Tongue (tissue), 2 donors: ENCODE measurements around the gene UBE2K. TPM values are rescaled to one million over a fixed set of nuclear protein-coding genes. Genes with fewer than 3 reads are reported as not detected.
A peak's percentile ranks its signal among the peaks of the same experiment; 100 is the strongest.
"Not testable (repeated sequence)": the region's sequence is repeated elsewhere in the genome, so short reads cannot be mapped to it uniquely, and the experiment has no call there.

Experiments
- DNase-seq: peaks from one replicate; pipeline ENCODE4 v3.0.0-alpha.2; 2015
- total RNA-seq: library from RNA; depleted of rRNA; stranded (reverse); fragments of >200 nt; gene quantifications from one replicate; pipeline ENCODE4 v1.2.3, GENCODE V29; 2014

The UBE2K gene
- total RNA-seq, 1 donor from 2014 or later, result 29.7 TPM

DNA sequence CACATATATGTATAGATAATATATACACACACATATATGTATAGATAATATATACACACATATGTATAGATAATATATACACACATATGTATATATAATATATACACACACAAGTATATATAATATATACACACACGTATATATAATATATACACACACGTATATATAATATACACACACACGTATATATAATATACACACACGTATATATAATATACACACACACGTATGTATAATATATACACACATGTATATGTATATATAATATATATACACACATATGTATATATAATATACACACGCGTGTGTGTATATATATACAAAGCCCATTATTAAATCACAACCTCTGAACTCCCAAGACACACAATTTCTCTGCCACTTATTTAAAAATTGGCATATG is 8.0 kb upstream of the UBE2K start:
- no peak for DNase-seq

DNA sequence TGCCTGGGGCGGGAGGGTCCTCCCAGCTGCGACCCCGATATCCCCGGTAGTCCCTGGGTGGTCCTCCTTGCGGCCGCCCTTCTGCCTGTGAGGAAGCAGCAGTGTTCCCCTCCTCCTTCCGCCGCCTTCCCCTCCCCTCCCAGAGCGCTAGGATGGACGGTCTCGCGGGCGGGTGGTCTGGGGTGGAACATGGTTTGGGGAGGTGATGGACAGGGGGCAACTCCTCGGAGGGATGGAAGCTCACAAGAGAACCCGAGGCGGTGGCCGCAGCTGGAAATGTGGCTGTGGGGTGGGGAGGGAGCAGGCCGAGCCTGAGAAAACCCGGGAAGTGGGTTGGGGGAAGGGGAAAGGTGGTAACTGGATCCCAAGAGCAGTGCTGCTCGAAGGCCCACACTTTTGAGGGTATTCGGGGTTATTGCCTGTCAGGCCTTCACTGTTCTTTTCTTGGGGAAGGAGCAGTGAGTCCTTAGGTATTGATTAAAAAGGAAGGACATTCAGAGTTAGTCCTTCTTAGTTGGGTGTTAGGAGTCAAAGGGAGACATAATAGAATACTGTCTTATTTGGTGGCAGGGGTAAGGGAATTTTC is 581 bp downstream of the UBE2K start:
- DNase-seq, result peak; percentile 71

DNA sequence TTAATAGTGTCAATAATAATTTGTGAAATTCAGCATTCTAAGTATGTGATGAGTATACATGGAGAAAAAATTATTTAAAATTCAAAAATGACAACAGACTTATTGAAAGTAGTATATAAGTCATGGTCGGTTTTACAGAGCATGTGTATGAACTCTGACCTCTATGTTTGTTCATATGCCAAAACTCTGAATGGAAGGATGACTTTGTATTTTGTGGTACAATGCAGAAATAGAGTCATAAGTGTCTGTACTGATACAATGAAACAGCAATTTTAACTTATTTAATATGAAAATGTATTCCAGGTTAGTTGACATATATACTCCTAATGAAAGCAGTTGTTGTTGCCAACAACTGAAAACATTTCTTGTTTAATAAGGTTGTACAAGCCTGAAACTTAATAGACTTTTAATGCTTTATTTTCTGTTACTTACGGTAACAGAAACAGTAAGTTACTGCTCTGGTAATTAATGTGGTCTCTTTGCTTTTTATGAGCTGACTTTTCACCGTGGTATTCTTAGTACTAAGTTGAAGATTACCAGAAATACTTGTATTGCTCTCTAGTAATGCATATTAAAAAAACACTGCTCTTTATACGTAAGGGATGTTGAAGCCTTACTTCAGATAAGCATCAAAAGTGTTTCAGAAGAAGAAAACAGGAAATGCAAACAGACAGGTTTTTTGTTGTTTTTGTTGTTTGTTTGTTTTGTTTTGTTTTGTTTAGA is 1.9 kb downstream of the UBE2K start:
- DNase-seq, result peak; percentile 33

DNA sequence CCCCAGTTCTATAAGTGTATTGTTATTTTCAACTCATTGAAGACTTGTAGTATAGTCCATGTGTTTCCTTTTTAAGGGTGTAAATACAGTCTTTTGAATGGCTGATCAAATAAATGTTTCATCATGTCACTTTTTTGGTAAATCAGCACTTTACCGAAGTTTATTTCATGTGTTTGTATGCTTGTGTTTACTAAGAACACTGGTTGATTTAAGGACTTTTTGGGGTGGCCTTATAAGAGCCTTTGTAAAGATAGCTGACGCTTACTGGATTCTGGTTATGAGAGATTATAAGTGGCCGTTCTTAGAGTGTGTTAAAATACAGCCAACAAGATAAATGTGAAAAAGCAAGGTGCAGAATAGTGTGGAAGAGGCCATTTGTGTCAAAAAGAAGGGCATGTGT is 2.6 kb downstream of the UBE2K start:
- DNase-seq, result no peak

DNA sequence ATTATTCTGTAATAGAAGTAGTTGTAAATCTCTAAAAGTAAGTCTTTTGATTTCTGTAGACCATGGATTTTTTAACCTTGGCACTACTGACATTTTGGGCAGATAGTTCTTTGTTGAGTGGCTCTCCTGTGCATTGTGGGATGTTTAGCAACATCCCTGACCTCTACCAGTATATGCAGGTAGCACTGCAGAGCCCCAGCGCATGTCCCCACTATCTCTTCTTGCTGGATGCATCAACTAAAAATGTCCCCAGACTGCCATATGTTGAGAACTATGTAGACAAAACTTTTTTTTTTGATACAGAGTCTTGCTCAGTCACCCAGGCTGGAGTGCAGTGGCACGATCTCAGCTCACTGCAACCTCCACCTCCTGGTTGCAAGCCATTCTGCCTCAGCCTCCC is 4.8 kb downstream of the UBE2K start:
- no peak for DNase-seq

DNA sequence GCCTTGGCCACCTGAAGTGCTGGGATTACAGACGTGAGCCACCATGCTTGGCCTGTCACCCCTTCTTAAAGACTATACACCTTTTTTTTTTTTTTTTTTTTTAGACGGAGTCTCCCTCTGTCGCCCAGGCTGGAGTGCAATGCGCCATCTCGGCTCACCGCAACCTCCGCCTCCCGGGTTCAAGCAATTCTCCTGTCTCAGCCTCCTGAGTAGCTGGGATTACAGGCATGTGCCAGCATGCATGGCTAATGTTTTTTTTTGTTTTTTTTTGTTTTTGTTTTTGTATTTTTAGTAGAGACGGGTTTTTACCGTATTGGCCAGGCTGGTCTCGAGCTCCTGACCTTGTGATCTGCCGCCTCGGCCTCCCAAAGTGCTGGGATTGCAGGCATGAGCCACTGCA is 6.9 kb downstream of the UBE2K start:
- DNase-seq, result not testable (repeated sequence)

DNA sequence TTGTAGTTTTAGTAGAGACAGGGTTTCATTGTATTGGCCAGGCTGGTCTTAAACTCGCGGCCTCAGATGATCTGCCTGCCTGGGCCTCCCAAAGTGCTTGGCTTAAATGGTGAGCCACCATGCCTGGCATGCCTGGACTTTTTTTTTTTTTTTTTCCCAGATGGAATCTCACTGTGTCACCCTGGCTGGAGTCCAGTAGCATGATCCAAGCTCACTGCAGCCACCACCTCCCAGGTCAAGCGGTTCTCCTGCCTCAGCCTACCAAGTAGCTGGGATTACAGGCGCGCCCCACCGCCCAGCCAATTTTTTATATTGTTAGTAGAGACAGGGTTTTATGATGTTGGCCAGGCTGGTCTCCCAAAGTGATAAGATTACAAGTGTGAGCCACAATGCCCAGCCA is 8.4 kb downstream of the UBE2K start:
- DNase-seq, result no peak

DNA sequence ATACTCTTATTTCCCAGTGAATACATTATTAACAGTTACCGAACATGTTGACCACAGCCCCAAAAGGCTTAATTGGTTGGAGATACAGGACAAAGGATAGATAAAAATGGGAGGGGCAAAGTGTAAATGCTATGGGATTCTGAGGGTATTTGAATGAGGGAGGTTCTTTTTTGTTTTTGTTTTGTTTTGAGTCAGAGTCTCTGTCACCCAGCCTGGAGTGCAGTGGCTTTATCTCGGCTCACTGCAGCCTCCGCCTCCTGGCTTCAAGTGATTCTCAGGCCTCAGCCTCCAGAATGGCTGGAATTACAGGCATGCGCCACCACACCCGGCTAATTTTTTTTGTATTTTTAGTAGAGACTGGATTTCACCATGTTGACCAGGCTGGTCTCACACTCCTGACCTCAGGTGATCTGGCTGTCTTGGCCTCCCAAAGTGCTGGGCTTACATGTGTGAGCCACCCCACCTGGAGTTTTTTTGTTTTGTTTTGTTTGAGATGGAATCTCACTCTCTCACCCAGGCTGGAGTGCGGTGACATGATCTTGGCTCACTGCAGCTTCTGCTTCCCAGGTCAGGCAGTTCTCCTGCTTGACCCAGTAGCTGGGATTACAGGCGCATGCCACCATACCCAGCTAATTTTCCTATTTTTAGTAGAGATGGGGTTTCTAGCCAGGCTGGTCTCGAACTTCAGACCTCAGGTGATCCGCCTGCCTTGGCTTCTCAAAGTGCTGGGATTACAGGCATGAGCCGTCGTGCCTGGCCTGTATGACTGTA is 9.0 kb downstream of the UBE2K start:
- no peak for DNase-seq

DNA sequence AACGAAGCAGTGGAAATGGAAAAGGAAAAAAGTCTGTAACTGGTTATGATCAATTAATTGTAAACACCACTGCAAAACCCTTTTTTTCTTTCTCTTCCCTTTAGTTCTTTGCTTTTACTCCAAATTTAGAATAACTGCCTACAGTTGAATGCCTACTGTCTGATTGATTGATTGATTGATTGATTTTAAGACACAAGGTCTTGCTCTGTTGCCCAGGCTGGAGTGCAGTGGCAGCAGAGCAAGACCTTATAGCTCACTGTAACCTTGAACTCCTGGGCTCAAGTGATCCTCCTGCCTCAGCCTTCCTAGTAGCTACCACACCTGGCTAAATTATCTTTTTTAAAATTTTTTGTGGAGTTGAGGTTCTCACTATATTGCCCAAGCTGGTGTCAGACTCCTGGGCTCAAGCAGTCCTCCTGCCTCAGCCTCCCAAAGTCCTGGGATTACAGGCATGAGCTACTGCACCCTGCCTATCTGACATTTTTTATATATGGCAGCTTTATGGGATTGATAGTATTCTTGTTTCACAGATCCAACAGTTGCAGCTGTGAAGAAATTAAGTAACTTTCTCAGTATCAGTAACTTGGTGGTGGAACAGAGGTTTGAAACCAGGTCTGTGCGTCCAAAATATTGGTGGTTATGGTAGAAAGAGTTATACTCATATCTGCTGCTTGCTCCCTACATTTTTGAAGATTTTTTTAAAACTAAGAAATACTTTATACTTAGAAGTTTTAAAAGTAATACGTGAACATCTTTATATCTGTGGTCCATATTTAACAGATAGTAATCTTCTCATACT is 12.4 kb downstream of the UBE2K start:
- no peak for DNase-seq

DNA sequence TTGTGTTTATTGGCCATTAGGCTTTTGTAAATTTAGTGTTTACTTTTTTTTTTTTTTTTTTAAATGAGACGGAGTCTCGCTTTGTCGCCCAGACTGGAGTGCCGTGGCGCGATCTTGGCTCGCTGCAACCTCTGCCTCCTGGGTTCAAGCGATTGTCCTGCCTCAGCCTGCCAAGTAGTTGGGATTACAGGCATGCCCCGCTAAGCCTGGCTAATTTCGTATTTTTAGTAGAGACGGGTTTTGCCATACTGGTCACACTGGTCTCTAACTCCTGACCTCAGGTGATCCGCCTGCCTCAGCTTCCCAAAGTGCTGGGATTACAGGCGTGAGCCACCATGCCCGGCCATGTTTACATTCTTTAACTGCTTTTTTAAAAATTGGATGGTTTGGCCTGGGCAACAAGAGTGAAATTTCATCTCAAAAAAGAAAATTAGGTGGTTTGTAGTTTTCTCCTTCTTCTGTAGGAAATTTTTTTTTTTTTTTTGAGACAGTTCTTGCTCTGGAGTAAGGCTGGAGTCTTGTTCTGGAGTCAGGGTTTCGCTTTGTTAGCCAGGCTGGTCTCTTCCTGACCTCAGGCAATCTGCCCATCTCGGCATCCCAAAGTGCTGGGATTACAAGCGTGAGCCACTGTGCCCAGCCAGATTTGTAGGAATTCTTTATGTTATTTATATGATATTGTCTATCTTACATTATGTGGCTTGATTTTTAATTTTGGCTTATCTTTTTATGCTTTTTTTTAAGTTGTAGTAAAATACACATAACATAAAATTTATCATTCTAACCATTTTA is 15.1 kb downstream of the UBE2K start:
- no peak for DNase-seq

DNA sequence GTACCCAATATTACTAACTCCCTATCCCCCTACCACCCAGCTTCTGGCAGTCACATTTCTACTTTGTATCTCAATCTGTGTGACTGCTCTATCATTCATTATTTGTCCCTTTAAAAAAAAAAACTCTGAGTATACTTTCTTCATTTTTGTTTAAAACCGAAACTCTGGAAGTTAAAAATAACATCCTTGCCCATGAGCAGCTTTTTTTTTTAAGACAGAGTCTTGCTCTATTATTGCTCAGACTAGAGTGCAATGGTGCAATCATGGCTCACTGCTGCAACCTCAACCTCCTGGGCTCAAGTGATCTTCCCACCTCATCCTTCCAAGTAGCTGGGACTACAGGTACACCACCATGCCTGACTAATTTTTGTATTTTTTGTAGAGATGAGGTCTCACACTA is 15.8 kb downstream of the UBE2K start:
- no peak for DNase-seq

DNA sequence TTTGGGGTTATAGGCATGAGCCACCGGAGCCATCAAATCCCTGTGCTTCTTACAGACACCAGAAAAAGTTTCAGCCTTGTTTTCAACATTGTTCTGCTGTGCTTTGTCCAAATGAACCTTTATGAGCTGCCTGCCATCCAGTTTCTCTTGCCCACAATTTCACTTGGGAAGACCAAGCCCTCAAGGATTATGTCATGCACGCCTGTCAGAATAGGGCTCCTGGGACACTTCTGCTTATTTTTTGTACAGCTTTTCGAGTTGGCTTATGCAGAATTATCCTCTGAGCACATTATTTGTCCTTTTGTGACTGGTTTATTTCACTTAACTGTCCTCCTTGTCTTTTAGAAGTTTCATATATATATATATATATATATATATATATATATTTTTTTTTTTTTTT is 16.2 kb downstream of the UBE2K start:
- DNase-seq, result no peak

DNA sequence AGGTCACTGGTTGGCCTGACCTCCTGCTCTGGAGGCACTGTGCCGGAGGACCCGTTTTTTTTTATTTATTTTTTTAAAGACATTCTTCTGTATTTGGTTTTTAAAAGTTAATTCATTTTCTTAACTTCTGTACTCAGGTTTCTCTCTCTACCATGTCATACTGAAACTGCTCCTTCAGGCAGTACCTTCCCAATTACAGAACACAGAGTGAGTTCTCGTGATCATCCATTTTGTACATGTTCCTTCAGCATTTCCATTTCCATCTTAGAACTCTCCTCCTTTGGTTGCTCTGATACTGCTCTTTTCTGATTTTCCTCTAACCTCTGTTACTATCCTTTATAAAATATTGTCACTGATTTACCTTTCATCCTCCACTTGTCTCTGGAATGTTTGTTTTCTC is 17.9 kb downstream of the UBE2K start:
- DNase-seq, result no peak

DNA sequence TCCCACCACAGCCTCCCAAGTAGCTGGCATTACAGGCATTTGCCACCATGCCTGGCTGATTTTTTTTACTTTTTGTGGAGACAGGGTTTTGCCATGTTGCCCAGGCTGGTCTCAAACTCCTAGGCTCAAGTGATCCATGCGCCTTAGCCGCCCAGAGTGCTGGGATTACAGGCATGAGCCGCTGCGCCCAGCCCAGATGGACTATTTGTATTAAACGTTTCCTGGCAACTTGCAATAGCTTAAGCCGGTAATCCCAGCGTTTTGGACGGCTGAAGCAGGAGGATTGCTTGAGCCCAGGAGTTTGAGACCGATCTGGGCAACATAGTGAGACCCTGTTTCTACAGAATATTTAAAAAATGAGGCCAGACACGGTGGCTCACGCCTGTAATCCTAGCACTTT is 18.4 kb downstream of the UBE2K start:
- no peak for DNase-seq

DNA sequence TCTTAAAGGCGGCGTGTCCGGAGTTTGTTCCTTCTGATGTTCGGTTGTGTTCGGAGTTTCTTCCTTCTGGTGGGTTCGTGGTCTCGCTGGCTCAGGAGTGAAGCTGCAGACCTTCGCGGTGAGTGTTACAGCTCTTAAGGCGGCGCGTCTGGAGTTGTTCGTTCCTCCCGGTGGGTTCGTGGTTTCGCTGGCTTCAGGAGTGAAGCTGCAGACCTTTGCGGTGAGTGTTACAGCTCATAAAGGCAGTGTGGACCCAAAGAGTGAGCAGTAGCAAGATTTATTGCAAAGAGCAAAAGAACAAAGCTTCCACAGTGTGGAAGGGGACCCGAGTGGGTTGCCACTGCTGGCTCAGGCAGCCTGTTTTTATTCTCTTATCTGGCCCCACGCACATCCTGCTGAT is 19.8 kb downstream of the UBE2K start:
- DNase-seq, result not testable (repeated sequence)

DNA sequence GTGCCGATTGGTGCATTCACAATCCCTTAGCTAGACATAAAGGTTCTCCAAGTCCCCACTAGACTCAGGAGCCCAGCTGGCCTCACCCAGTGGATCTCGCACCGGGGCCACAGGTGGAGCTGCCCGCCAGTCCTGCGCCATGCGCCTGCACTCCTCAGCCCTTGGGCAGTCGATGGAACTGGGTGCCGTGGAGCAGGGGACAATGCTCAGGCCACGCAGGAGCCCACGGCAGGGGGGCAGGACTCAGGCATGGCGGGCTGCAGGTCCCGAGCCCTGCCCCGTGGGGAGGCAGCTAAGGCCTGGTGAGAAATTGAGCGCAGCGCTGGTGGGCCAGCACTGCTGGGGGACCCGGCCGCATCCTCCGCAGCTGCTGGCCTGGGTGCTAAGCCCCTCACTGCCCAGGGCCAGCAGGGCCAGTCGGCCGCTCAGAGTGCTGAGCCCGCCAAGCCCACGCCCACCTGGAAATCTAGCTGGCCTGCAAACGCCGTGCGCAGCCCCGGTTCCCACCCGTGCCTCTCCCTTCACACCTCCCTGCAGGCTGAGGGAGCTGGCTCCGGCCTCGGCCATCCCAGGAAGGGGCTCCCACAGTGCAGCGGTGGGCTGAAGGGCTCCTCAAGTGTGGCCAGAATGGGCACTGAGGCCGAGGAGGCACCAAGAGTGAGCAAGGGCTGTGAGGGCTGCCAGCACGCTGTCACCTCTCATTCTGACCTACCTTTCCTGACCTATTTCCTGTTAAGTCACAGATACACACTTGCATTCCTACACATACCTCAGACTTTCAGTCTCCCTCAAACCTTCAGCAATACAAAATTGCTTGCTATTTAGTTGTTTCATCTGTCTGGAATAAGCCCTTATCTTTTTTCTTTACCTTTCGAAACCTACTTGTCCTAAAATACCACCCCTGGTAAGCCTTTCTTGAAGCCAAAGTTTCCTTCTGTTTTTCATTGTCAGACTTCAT is 20.7 kb downstream of the UBE2K start:
- no peak for DNase-seq

DNA sequence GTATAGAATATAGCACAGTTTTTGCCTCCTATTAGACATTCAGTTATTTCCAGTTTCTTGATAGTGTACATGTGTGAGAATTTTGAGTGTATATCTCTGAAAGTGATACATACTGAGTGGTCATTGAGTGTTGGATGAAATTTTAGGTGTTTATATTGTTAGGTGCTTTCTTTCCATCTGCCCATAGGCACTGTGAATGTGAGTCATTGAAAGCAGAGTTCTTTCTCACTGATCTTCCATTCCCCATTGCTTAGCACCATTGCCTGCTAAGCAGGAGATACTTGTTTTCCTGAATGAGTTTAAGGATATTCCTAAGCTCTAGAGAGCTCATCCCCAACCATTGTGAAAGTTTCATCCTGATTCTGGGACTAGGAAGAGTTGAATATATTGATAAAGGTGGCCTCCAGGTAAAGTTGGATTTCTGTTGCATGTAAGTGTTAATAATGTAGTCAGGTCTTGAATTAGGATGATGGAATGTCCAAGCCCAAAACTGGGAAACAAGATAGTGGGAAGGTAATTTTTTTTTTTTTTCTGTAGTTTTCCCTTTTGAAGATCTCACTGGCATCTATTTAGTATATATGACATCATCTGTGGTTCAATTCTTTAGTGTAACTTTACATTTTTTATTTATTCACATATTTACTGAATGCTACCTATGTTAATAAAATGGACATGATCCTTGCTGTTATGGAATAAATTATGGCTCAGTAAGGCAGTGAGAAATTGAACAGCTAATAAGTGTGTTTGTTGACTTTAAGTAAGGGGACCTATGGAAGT is 22.1 kb downstream of the UBE2K start:
- no peak for DNase-seq

DNA sequence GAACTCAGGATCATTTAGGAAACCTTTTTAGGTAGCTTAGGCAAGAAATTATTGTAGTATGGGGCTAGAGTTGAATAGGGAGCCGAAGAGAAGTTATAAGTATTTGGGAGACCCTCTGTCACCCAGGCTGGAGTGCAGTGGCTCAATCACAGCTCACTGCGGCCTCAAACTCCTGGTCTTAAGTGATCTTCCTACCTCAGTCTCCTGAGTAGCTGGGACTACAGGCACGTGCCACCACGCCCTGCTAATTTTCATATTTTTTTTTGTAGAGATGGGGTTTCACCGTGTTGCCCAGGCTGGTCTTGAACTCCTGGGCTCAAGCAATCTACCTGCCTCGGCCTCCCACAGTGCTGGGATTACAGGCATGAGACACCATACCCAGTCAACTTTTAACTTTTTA is 23.3 kb downstream of the UBE2K start:
- not testable (repeated sequence) for DNase-seq

DNA sequence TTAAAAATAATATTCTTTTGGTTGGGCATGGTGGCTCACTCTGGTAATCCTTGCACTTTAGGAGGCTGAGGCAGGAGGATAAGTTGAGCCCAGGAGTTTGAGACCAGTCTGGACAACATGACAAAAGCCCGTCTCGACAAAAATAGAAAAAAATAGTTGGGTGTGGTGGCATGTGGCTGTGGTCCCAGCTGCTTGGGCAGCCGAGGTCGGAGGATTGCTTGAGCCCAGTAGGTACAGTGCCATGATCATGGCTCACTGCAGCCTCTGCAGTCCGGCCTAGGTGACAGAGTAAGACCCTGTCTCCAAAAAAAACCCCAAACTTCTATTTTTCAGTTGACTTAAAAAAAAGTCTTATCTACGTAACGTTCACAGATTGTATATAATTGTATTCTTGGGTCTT is 23.9 kb downstream of the UBE2K start:
- no peak for DNase-seq

DNA sequence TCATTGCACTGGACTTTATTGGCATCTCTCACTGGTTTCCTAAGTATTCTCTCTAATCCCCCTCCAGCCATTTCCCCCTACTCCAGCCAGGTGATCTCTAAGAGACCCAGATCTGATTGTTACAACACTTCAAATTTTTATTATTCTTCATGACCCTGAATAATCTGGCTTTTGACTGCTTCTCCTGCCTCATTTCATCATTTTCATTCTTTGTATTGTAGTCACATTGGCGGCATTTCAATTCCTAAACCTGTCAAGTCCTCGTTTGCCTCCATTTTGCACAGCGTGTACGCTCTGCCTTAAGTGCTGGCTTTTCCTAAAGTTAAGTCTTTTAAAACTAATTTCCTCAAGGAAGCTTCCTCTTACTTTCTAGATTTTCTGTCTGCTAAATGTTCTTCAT is 31.6 kb downstream of the UBE2K start:
- DNase-seq, result no peak
